ENCODE data around the gene DTX1. TPM values are rescaled to one million over a fixed set of nuclear protein-coding genes. Genes with fewer than 3 reads are reported as not detected.

Gene DTX1
- total RNA-seq, 1 experiment from 2014 or later, result 3.0 TPM

- H3K14ac ChIP-seq (ENCODE audit: insufficient read depth, low read length), result peak overlapping the region; percentile 83
- TF ChIP-seq CTCF (conservative IDR thresholded peaks at IDR 0.05), result peak; percentile 55
- Mint-ChIP-seq H3K4me3 (peak overlapping the region; percentile 73 to 83), H3K27ac (peak overlapping the region in 1 of 3 experiments; percentile 44; a peak in 2 of 7 replicates), H3K36me3 (ENCODE audit: insufficient read depth in 1 of 3, low read depth in 3 of 3) (no peaks in the 10 kb centered on the region), H3K27me3 (ENCODE audit: low read depth) (peaks cover 1% of the 10 kb centered on the region), H3K4me1 (peaks cover 0 to 11% of the 10 kb centered on the region in 2 experiments; a peak in 2 of 4 replicates), H3K9me3 (no peaks in the 10 kb centered on the region)
- H2BK12ac ChIP-seq (ENCODE audit: insufficient read length, low read depth, low read length), result no peak overlapping the region
- H2BK5ac ChIP-seq (ENCODE audit: insufficient read length, low read length), result no peak overlapping the region
- H3K4ac ChIP-seq (ENCODE audit: low read depth, low read length), result no peak overlapping the region
- no peak overlapping the region for H3K56ac ChIP-seq (ENCODE audit: insufficient read length, low read depth, low read length)
- H3K23ac ChIP-seq (ENCODE audit: insufficient read length, low read depth, low read length), result no peak overlapping the region
- no peak overlapping the region for H3K27ac ChIP-seq (ENCODE audit: insufficient read length, low read depth, low read length)
- H4K20me1 ChIP-seq (ENCODE audit: control insufficient read depth, insufficient read depth, insufficient read length), result peaks cover 4% of the 10 kb centered on the region
- no peak overlapping the region for H2AFZ ChIP-seq (ENCODE audit: low read length)
- H3K9me3 ChIP-seq (ENCODE audit: control insufficient read depth, low read depth, low read length), result no peaks in the 10 kb centered on the region
- no peaks in the 10 kb centered on the region for H3K79me1 ChIP-seq (ENCODE audit: insufficient read depth, low read depth, low read length, poor library complexity, severe bottlenecking)
- H2BK20ac ChIP-seq (ENCODE audit: low read depth, low read length, poor library complexity, severe bottlenecking), result no peak overlapping the region
- H3K23me2 ChIP-seq (ENCODE audit: insufficient read length, low read depth, low read length, poor library complexity, severe bottlenecking), result peaks cover 4% of the 10 kb centered on the region
- H3K27me3 ChIP-seq (ENCODE audit: insufficient read depth, low read length), result no peaks in the 10 kb centered on the region; the same call in 1 of the 2 replicates
- no peak overlapping the region for H4K91ac ChIP-seq (ENCODE audit: insufficient read length, low read depth, low read length)
- DNase-seq, result peak; percentile 94
- no peak overlapping the region for H3T11ph ChIP-seq (ENCODE audit: low read length)
- H2BK15ac ChIP-seq (ENCODE audit: low read depth, low read length), result no peak overlapping the region
- WGBS (ENCODE audit: extremely low coverage, insufficient read length, low lambda C conversion rate), result no CpG with 5 or more reads among the region's 43 CpGs
- H3K4me1 ChIP-seq (ENCODE audit: insufficient read depth, low read length), result no peaks in the 10 kb centered on the region
- peak overlapping the region; percentile 46 for H3K9ac ChIP-seq (ENCODE audit: extremely low read depth, insufficient read length, low read length)
- H2AK5ac ChIP-seq (ENCODE audit: insufficient read length, low read length), result no peak overlapping the region
- no peak overlapping the region for H4K8ac ChIP-seq (replicated peaks; ENCODE audit: insufficient read length, low read depth, low read length)
- H3K4me2 ChIP-seq (ENCODE audit: insufficient read depth, insufficient read length, low read length), result peak overlapping the region; percentile 72
- H4K5ac ChIP-seq (ENCODE audit: insufficient read length, low read depth, low read length), result no peak overlapping the region
- H3K18ac ChIP-seq (ENCODE audit: insufficient read length, low read depth, low read length), result peak overlapping the region; percentile 94
- H2BK120ac ChIP-seq (ENCODE audit: low read depth, low read length, poor library complexity, severe bottlenecking), result no peak overlapping the region
- no peaks in the 10 kb centered on the region for H3K79me2 ChIP-seq (ENCODE audit: insufficient read depth, low read length)
These were observed 47.4 kb downstream of the DTX1 start for GRCh38 chr12:113103756-113104450.

All from H9 (cell line).